Sigmoid colon (tissue), 7 donors: ENCODE data around the gene ANKRD6. TPM values are rescaled to one million over a fixed set of nuclear protein-coding genes. Genes with fewer than 3 reads are reported as not detected.

ENCODE experiments used
- DNase-seq: peaks from one replicate; pipeline ENCODE4 v3.0.0-alpha.2; 2019
- H3K27ac ChIP-seq, 4 donors: fragments of 200-600 bp; sonication (generic); one replicate each; pipeline ENCODE4 v1.5.1; 2016 to 2019; ENCODE audit warnings: mild to moderate bottlenecking in 1 of 4
- H3K27me3 ChIP-seq, 3 donors: fragments of 200-600 bp; sonication (generic); one replicate each; pipeline ENCODE4 v1.5.1; 2019; ENCODE audit warnings: mild to moderate bottlenecking in 1 of 3
- H3K36me3 ChIP-seq, 4 donors: fragments of 200-600 bp; sonication (generic); one replicate each; pipeline ENCODE4 v1.5.1; 2016 to 2019
- H3K4me1 ChIP-seq, 4 donors: fragments of 200-600 bp; sonication (generic); one replicate each; pipeline ENCODE4 v1.5.1; 2017 to 2019
- H3K4me3 ChIP-seq, 4 donors: fragments of 200-600 bp; sonication (generic); one replicate each; pipeline ENCODE4 v1.5.1; 2017 to 2019; ENCODE audit warnings: mild to moderate bottlenecking in 2 of 4, moderate library complexity in 1 of 4
- H3K9me3 ChIP-seq, 4 donors: fragments of 200-600 bp in 3 of 4; sonication (generic) in 3 of 4; one replicate each; pipeline versions ENCODE4 v1.5.1 to v1.6.1; 2013 to 2019
- EP300 ChIP-seq, 4 donors: sonication (generic); formaldehyde crosslinking; IDR thresholded peaks; one replicate each; pipeline ENCODE4 v1.6.1; 2017; ENCODE audit warnings: antibody characterized with exemption in 4 of 4
- POLR2A ChIP-seq, 2 donors: fragments of 450-650 bp; IDR thresholded peaks; one replicate each; pipeline ENCODE4 v1.6.1; 2016; ENCODE audit warnings: antibody characterized with exemption in 2 of 2, mild to moderate bottlenecking in 2 of 2, moderate library complexity in 2 of 2
- POLR2AphosphoS5 ChIP-seq, 4 donors: sonication (generic); formaldehyde crosslinking; IDR thresholded peaks; one replicate each; pipeline ENCODE4 v1.6.1; 2017; ENCODE audit warnings: antibody characterized with exemption in 4 of 4
- WGBS, 2 donors: extraction: QIAGEN DNeasy Blood & Tissue Kit; methylation state at CpG; one replicate each; pipeline ENCODE4 v1.1.7; 2013; 5-methylcytosine and 5-hydroxymethylcytosine counted together
- intact Hi-C: fragments of 100-400 bp; cut with DNase I; formaldehyde crosslinking; loops from one replicate; pipeline ENCODE4 v1.15.1; 2023
- polyA plus RNA-seq, 3 donors: library from polyadenylated mRNA; stranded (reverse); fragments of 200-250 nt; gene quantifications; one replicate each; pipeline ENCODE4 v1.2.3, GENCODE V29; 2013
- total RNA-seq, 4 donors: library from RNA; depleted of rRNA; stranded (reverse); fragments of >200 nt; gene quantifications; one replicate each; pipeline ENCODE4 v1.1.0, GENCODE V29; 2016
- TF ChIP-seq, protein P1 (sequence below), 4 experiments: fragments of 450-650 bp in 3 of 4; fragments of 200-600 bp in 1 of 4; IDR thresholded peaks; one replicate each; pipeline ENCODE4 v1.5.1; 2016 to 2019; ENCODE audit warnings: antibody characterized with exemption in 4 of 4, mild to moderate bottlenecking in 3 of 4, moderate library complexity in 2 of 4
- donor health status: healthy with polysubstance abuse.
- donor health status: Bipolar disorder and iron deficiency.
- donor health status: healthy.

The ANKRD6 gene
- total and polyA plus RNA-seq, 7 donors = 1.7 to 21.6 (median 8.0) TPM

DNA sequence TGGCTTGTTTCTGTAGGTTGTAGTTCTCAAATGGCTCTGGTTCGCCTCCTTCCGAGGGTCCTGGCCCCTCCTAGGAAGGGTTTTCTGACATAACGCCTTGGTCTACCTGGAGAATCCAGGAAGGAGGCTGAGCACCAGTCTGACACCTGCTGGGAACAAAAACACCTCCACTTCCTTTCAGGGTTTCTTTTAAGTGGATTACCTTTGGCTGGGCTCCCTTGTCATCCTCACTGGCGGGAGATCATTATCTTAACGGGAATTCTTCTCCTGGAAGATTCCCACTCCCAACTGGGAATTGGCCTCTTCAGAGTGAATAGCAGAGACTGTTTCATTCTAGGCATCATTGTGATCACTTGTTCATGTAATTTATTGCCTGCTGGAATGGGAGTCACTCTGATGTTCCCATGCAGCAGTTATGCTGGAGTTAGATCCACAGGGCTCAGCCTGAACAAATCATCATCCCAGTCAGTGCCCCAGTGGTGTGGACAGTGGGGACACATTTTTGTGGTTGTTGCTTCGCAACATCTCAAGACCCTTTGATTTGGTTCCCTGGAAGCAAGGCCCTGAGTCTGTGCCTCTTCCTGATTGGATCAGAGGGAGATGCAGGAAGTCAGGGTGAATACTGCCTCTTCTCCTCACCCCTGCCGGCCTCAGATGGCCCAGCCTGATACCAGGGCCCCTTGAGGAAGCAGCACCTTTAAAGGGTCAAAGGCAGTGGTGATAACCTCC, 156.5 kb downstream of the ANKRD6 start:
- no peak overlapping the region for H3K27ac ChIP-seq
- intact Hi-C loops = no loop called here
- TF ChIP-seq, protein P1, sequence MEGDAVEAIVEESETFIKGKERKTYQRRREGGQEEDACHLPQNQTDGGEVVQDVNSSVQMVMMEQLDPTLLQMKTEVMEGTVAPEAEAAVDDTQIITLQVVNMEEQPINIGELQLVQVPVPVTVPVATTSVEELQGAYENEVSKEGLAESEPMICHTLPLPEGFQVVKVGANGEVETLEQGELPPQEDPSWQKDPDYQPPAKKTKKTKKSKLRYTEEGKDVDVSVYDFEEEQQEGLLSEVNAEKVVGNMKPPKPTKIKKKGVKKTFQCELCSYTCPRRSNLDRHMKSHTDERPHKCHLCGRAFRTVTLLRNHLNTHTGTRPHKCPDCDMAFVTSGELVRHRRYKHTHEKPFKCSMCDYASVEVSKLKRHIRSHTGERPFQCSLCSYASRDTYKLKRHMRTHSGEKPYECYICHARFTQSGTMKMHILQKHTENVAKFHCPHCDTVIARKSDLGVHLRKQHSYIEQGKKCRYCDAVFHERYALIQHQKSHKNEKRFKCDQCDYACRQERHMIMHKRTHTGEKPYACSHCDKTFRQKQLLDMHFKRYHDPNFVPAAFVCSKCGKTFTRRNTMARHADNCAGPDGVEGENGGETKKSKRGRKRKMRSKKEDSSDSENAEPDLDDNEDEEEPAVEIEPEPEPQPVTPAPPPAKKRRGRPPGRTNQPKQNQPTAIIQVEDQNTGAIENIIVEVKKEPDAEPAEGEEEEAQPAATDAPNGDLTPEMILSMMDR (IDR thresholded peaks at IDR 0.05) = no peak
- TF ChIP-seq POLR2AphosphoS5 (IDR thresholded peaks at IDR 0.05) (no peak), POLR2A (IDR thresholded peaks at IDR 0.05) (no peak), EP300 (IDR thresholded peaks at IDR 0.05) (no peak)
- no peak for DNase-seq
- H3K4me1 ChIP-seq = no peaks in the 10 kb centered on the region
- no peaks in the 10 kb centered on the region for H3K9me3 ChIP-seq
- 80 to 83% methylated on average over 7 of the region's 7 CpGs for WGBS, 2 donors
- no peak overlapping the region for H3K4me3 ChIP-seq
- no peaks in the 10 kb centered on the region for H3K27me3 ChIP-seq
- H3K36me3 ChIP-seq = no peaks in the 10 kb centered on the region

DNA sequence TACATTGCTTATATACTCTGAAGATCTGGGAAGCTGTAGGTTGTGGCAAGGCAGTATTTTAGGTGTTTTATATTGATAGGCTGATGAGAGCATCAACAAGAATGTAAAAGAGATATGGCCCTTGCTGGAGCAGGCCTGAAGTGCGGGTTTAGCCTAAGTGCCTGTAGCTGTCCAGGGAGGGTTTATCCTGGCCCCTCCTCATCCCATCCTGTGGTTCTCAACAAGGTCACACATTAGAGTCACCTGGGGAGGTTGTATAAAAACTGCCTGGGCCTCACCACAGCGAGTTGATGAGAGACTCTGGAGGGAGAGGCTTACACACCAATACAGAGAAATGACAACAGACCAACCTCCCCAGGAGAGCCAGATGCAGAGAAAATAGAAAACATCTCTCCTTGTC, 157.2 kb downstream of the ANKRD6 start:
- Histone ChIP-seq H3K9me3 (no peaks in the 10 kb centered on the region), H3K27ac (no peak overlapping the region), H3K36me3 (no peaks in the 10 kb centered on the region), H3K4me3 (no peak overlapping the region), H3K27me3 (no peaks in the 10 kb centered on the region), H3K4me1 (no peaks in the 10 kb centered on the region)
- 76 to 78% methylated on average over 2 of the region's 2 CpGs for WGBS, 2 donors
- no peak for DNase-seq
- TF ChIP-seq EP300 (IDR thresholded peaks at IDR 0.05) (no peak), POLR2AphosphoS5 (IDR thresholded peaks at IDR 0.05) (no peak), POLR2A (IDR thresholded peaks at IDR 0.05) (no peak)
- TF ChIP-seq, protein P1 (IDR thresholded peaks at IDR 0.05) = no peak
- intact Hi-C loops = no loop called here

DNA sequence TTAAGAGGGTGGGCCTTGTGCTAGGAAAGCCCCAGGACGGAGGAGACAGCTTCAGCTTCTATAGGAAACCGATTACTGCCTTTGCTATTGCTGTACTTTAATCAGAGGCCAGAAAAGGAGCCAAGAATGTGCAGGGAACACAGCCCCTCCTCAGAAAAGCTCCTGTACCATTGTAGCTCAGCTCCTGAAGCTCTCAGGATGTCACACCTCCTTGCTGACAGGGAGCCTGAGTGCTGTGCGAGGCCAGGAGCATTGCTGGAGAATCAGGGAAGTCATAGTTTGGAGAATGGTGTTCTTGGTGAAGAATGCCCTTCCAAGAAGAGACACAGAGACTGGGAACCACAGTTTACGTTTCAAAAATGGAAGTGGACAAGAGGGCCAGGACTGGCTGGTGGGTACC, 158.8 kb downstream of the ANKRD6 start:
- WGBS, 2 donors = 86 to 94% methylated on average over 4 of the region's 4 CpGs
- H3K27ac ChIP-seq = no peak overlapping the region
- H3K36me3 ChIP-seq = no peaks in the 10 kb centered on the region
- no peaks in the 10 kb centered on the region for H3K27me3 ChIP-seq
- TF ChIP-seq EP300 (IDR thresholded peaks at IDR 0.05) = no peak
- TF ChIP-seq POLR2AphosphoS5 (IDR thresholded peaks at IDR 0.05) = no peak
- no peak for TF ChIP-seq POLR2A (IDR thresholded peaks at IDR 0.05)
- TF ChIP-seq, protein P1 (IDR thresholded peaks at IDR 0.05) = no peak
- peaks cover 0 to 4% (median 0%) of the 10 kb centered on the region in 4 donors for H3K4me1 ChIP-seq
- intact Hi-C loops = no loop called here
- no peak overlapping the region for H3K4me3 ChIP-seq
- H3K9me3 ChIP-seq = no peaks in the 10 kb centered on the region
- no peak for DNase-seq

DNA sequence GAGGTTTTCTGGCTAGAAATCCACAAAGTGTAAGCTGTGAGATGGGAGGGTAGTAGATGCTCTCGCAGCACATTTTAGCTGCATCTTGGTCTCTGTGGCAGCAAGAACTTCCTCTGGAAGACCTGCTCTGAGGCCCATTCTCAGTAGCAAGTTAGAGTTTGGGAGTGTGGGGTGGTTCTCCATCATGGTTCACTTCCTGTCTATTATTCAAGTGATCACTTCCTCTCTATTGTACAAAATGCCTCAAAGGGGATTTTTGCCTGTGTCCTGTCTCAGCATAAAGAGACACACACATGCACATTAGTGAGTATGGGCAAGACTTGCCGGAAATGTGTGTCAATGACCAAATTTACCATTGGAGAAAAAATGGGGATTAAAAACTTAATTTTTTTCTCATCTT, 163.1 kb downstream of the ANKRD6 start:
- TF ChIP-seq, protein P1 (IDR thresholded peaks at IDR 0.05) = no peak
- TF ChIP-seq POLR2A (IDR thresholded peaks at IDR 0.05) (no peak), EP300 (IDR thresholded peaks at IDR 0.05) (no peak), POLR2AphosphoS5 (IDR thresholded peaks at IDR 0.05) (no peak)
- Histone ChIP-seq H3K9me3 (no peaks in the 10 kb centered on the region), H3K4me3 (no peak overlapping the region), H3K27me3 (no peaks in the 10 kb centered on the region), H3K27ac (no peak overlapping the region), H3K4me1 (peaks cover 0 to 9% (median 0%) of the 10 kb centered on the region in 4 donors), H3K36me3 (no peaks in the 10 kb centered on the region)
- intact Hi-C loops = no loop called here
- DNase-seq = no peak
- WGBS, 2 donors = 77 to 91% methylated on average over 2 of the region's 2 CpGs

DNA sequence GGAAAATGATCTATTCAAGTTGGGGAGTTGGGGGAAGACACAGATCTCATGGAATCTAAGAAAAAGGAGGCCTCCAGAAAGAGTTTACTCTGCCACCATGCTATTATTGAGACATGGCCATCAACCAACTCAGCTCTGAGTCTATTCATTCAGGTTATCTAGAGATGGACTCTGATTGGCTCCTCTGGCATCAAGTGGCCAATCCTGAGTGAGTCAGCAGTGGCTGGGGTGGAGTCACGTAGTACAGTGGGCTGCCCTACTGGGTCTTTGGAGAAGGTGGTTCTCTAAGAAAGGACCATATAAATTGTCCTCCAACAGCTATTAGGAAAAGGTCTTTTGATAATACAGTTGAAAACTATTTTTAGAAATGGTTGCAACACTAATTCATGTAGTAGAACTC, 163.5 kb downstream of the ANKRD6 start:
- Histone ChIP-seq H3K9me3 (no peaks in the 10 kb centered on the region), H3K4me3 (no peak overlapping the region), H3K27ac (no peak overlapping the region), H3K4me1 (peaks cover 0 to 9% (median 0%) of the 10 kb centered on the region in 4 donors), H3K27me3 (no peaks in the 10 kb centered on the region), H3K36me3 (no peaks in the 10 kb centered on the region)
- intact Hi-C loops = no loop called here
- WGBS, 2 donors = 86 to 100% methylated on average over 1 of the region's 1 CpG
- TF ChIP-seq POLR2A (IDR thresholded peaks at IDR 0.05) (no peak), POLR2AphosphoS5 (IDR thresholded peaks at IDR 0.05) (no peak), EP300 (IDR thresholded peaks at IDR 0.05) (no peak)
- TF ChIP-seq, protein P1 (IDR thresholded peaks at IDR 0.05) = no peak
- no peak for DNase-seq
